H1 (cell line): ENCODE data around the gene SEMG2. TPM values are rescaled to one million over a fixed set of nuclear protein-coding genes. Genes with fewer than 3 reads are reported as not detected.

Experiments used
- CTCF ChIA-PET: fragments of 300-600 bp; sonication (Branson Sonifier 250); formaldehyde crosslinking; loops from one replicate; lab custom pipeline; 2021; ENCODE audit not compliant: partially characterized antibody; lab: Charles Lee
- POLR2A ChIA-PET: fragments of 300-600 bp; sonication (Branson Sonifier 250); formaldehyde crosslinking; loops from one replicate; lab custom pipeline; 2021; ENCODE audit warnings: inconsistent platforms; ENCODE audit not compliant: partially characterized antibody; lab: Charles Lee
- DNase-seq, 2 experiments: peaks; one replicate each; pipeline versions ENCODE4 v3.0.0 to v3.0.0-alpha.2; 2010 to 2022; ENCODE audit warnings: low spot score in 2 of 2, low read depth in 1 of 2, mixed read lengths in 1 of 2
- FAIRE-seq: peaks from 2 replicates; lab custom pipeline; 2011; peaks lifted over from hg19 to GRCh38; lab: Jason Lieb, UNC
- H2AFZ ChIP-seq: 2 replicates; pipeline ENCODE4 v1.8.1; 2012; ENCODE audit warnings: low read length, inconsistent platforms
- H2AK5ac ChIP-seq: 2 replicates; pipeline ENCODE4 v1.6.1; 2013; ENCODE audit warnings: low read depth, low read length
- H2BK120ac ChIP-seq: replicated peaks from 2 replicates; pipeline ENCODE3; 2013; ENCODE audit warnings: low read depth, low read length, inconsistent platforms
- H2BK12ac ChIP-seq: 2 replicates; pipeline ENCODE4 v1.6.1; 2013; ENCODE audit warnings: low read depth, low read length
- H2BK15ac ChIP-seq: 2 replicates; pipeline ENCODE4 v1.6.1; 2013; ENCODE audit warnings: low read length
- H2BK20ac ChIP-seq: 2 replicates; pipeline ENCODE4 v1.6.1; 2013; ENCODE audit warnings: low read length
- H2BK5ac ChIP-seq: 2 replicates; pipeline ENCODE4 v1.6.1; 2013; ENCODE audit warnings: low read depth, low read length
- H3K14ac ChIP-seq: 2 replicates; pipeline ENCODE4 v1.6.1; 2013; ENCODE audit warnings: inconsistent platforms; ENCODE audit not compliant: insufficient read length
- H3K18ac ChIP-seq: 2 replicates; pipeline ENCODE4 v1.6.1; 2013; ENCODE audit warnings: low read length; ENCODE audit errors: extremely low read depth
- H3K23ac ChIP-seq: 2 replicates; pipeline ENCODE4 v1.6.1; 2013; ENCODE audit warnings: inconsistent platforms; ENCODE audit not compliant: insufficient read length
- H3K23me2 ChIP-seq: 2 replicates; pipeline ENCODE4 v1.6.1; 2013; ENCODE audit warnings: low read depth, low read length
- H3K27ac ChIP-seq: 2 replicates; pipeline ENCODE4 v1.6.1; 2011; ENCODE audit warnings: low read depth, low read length, inconsistent platforms
- H3K27me3 ChIP-seq, 4 experiments: replicated peaks in 1 of 4; 1 replicate in 1 of 4; 2 replicates in 3 of 4; pipeline versions ENCODE4 v1.6.1 to v1.8.1; 2011 to 2013; ENCODE audit warnings: low read length in 3 of 4, mild to moderate bottlenecking in 3 of 4, inconsistent platforms in 2 of 4, mixed read lengths in 2 of 4, moderate library complexity in 1 of 4; ENCODE audit not compliant: control insufficient read depth in 3 of 4, insufficient read depth in 3 of 4; ENCODE audit errors: extremely low read depth in 1 of 4
- H3K36me3 ChIP-seq, 4 experiments: 2 replicates each; pipeline versions ENCODE4 v1.6.1 to v1.8.1; 2011 to 2013; ENCODE audit warnings: mild to moderate bottlenecking in 4 of 4, low read length in 3 of 4, moderate library complexity in 2 of 4, control low read depth in 1 of 4, inconsistent platforms in 1 of 4; ENCODE audit not compliant: insufficient read depth in 4 of 4, control insufficient read depth in 2 of 4
- H3K4ac ChIP-seq: replicated peaks from 2 replicates; pipeline ENCODE3; 2013; ENCODE audit warnings: low read length, low read depth, mixed read lengths, inconsistent platforms; ENCODE audit not compliant: insufficient read length
- H3K4me1 ChIP-seq, 4 experiments: replicated peaks in 1 of 4; 1 replicate in 1 of 4; 2 replicates in 3 of 4; pipeline versions ENCODE4 v1.6.1 to v1.8.1; 2011 to 2013; ENCODE audit warnings: low read length in 3 of 4, inconsistent platforms in 2 of 4, mixed read lengths in 1 of 4; ENCODE audit not compliant: insufficient read depth in 4 of 4, control insufficient read depth in 3 of 4
- H3K4me2 ChIP-seq, 2 experiments: 2 replicates each; pipeline versions ENCODE4 v1.6.1 to v1.8.1; 2011 to 2013; ENCODE audit warnings: low read depth in 2 of 2, low read length in 2 of 2, control low read depth in 1 of 2, inconsistent platforms in 1 of 2, mild to moderate bottlenecking in 1 of 2; ENCODE audit not compliant: insufficient read depth in 1 of 2
- H3K4me3 ChIP-seq, 4 experiments: fragments of 200-600, 300-600 bp in 1 of 4; sonication (generic), shearing (Covaris generic), sonication (Bioruptor Twin) in 1 of 4; 2 replicates each; pipeline versions ENCODE4 v1.5.1 to v1.8.1; 2011 to 2016; ENCODE audit warnings: low read length in 4 of 4, low read depth in 3 of 4, control low read depth in 2 of 4, inconsistent platforms in 2 of 4, mild to moderate bottlenecking in 2 of 4, mixed read lengths in 1 of 4, moderate library complexity in 1 of 4; ENCODE audit not compliant: insufficient read depth in 2 of 4; ENCODE audit errors: extremely low read depth in 1 of 4
- H3K56ac ChIP-seq: replicated peaks from 2 replicates; pipeline ENCODE3; 2013; ENCODE audit warnings: low read depth, mild to moderate bottlenecking, mixed read lengths, low read length, inconsistent platforms; ENCODE audit not compliant: insufficient read length
- H3K79me1 ChIP-seq: 2 replicates; pipeline ENCODE4 v1.6.1; 2013; ENCODE audit warnings: low read depth, low read length, control low read depth
- H3K79me2 ChIP-seq, 2 experiments: 2 replicates each; pipeline versions ENCODE4 v1.6.1 to v1.8.1; 2012 to 2013; ENCODE audit warnings: low read length in 2 of 2, mild to moderate bottlenecking in 2 of 2, inconsistent platforms in 1 of 2; ENCODE audit not compliant: insufficient read depth in 2 of 2, control insufficient read depth in 1 of 2
- H3K9ac ChIP-seq, 4 experiments: replicated peaks in 1 of 4; 1 replicate in 1 of 4; 2 replicates in 3 of 4; pipeline versions ENCODE4 v1.6.1 to v1.8.1; 2011 to 2013; ENCODE audit warnings: low read depth in 3 of 4, low read length in 3 of 4, control low read depth in 2 of 4, mild to moderate bottlenecking in 2 of 4, moderate library complexity in 2 of 4, inconsistent platforms in 1 of 4; ENCODE audit errors: extremely low read depth in 1 of 4
- H3K9me3 ChIP-seq, 2 experiments: 2 replicates each; pipeline versions ENCODE4 v1.6.1 to v1.8.1; 2012 to 2013; ENCODE audit warnings: mild to moderate bottlenecking in 2 of 2, moderate library complexity in 2 of 2, control low read depth in 1 of 2, inconsistent platforms in 1 of 2, low read depth in 1 of 2, low read length in 1 of 2, mixed read lengths in 1 of 2; ENCODE audit not compliant: insufficient read depth in 2 of 2
- H4K20me1 ChIP-seq, 2 experiments: replicated peaks in 1 of 2; 2 replicates each; pipeline versions ENCODE3 to v1.8.1; 2011 to 2013; ENCODE audit warnings: inconsistent platforms in 2 of 2, low read length in 2 of 2, mild to moderate bottlenecking in 1 of 2; ENCODE audit not compliant: insufficient read depth in 2 of 2, control insufficient read depth in 1 of 2
- H4K5ac ChIP-seq: 2 replicates; pipeline ENCODE4 v1.6.1; 2013; ENCODE audit warnings: low read length, low read depth, mixed read lengths, inconsistent platforms; ENCODE audit not compliant: insufficient read length
- H4K8ac ChIP-seq: 2 replicates; pipeline ENCODE4 v1.8.0; 2013; ENCODE audit warnings: mild to moderate bottlenecking, moderate library complexity, low read length, inconsistent platforms; ENCODE audit not compliant: insufficient read depth; ENCODE audit errors: extremely low read depth
- H4K91ac ChIP-seq: replicated peaks from 2 replicates; pipeline ENCODE3; 2013; ENCODE audit warnings: low read length, mixed read lengths, inconsistent platforms; ENCODE audit not compliant: insufficient read length
- ASH2L ChIP-seq: fragments of 200-600, 300-600 bp; sonication (generic); IDR thresholded peaks from one replicate; pipeline ENCODE4 v1.7.1; 2017; ENCODE audit warnings: low read length
- BRCA1 ChIP-seq: IDR thresholded peaks from 2 replicates; pipeline ENCODE4 v1.6.1; 2012; ENCODE audit warnings: low read depth, low read length, improper control_type of control experiment
- E2F6 ChIP-seq: IDR thresholded peaks from 2 replicates; pipeline ENCODE4 v1.6.1; 2012; ENCODE audit warnings: inconsistent platforms
- GABPA ChIP-seq: IDR thresholded peaks from 2 replicates; pipeline ENCODE4 v1.6.1; 2011; ENCODE audit warnings: mild to moderate bottlenecking, low read length, moderate library complexity, borderline replicate concordance; ENCODE audit not compliant: insufficient read depth
- HDAC6 ChIP-seq: IDR thresholded peaks from one replicate; pipeline ENCODE4 v1.7.1; 2012; ENCODE audit warnings: low read depth, mild to moderate bottlenecking, inconsistent platforms, low read length, moderate library complexity
- KDM5A ChIP-seq: fragments of 200-600 bp; IDR thresholded peaks from 2 replicates; pipeline ENCODE4 v1.7.1; 2012; ENCODE audit warnings: mild to moderate bottlenecking, low read length, inconsistent platforms, mixed read lengths
- POLR2AphosphoS5 ChIP-seq: IDR thresholded peaks from 2 replicates; pipeline ENCODE4 v1.6.1; 2011; ENCODE audit warnings: low read depth, low read length
- POU5F1 ChIP-seq: IDR thresholded peaks from 2 replicates; pipeline ENCODE4 v1.6.1; 2011; ENCODE audit warnings: low read depth, mild to moderate bottlenecking, low read length, moderate library complexity
- SAP30 ChIP-seq: fragments of 300-600 bp; sonication (generic); IDR thresholded peaks from 2 replicates; pipeline ENCODE4 v1.7.1; 2012; ENCODE audit warnings: low read length, moderate library complexity, mild to moderate bottlenecking, inconsistent platforms; ENCODE audit not compliant: insufficient read depth, insufficient replicate concordance
- SIRT6 ChIP-seq: IDR thresholded peaks from one replicate; pipeline ENCODE4 v1.7.1; 2012; ENCODE audit warnings: low read length, inconsistent platforms
- TAF7 ChIP-seq: optimal IDR thresholded peaks from 2 replicates; pipeline ENCODE3; 2011; ENCODE audit warnings: low read depth, mild to moderate bottlenecking, inconsistent platforms, low read length, moderate library complexity, borderline replicate concordance
- YY1 ChIP-seq: IDR thresholded peaks from 2 replicates; pipeline ENCODE4 v1.6.1; 2011; ENCODE audit warnings: low read depth, mild to moderate bottlenecking, low read length
- WGBS, 2 experiments: shearing (Covaris generic) in 1 of 2; methylation state at CpG; one replicate each; pipeline versions ENCODE4 v1.1.6 to v1.1.7; 2013 to 2015; ENCODE audit warnings: low lambda C conversion rate in 2 of 2, mixed read lengths in 2 of 2, inconsistent platforms in 1 of 2, low coverage in 1 of 2, missing lambda C conversion rate in 1 of 2; ENCODE audit not compliant: insufficient replicate concordance in 2 of 2, insufficient coverage in 1 of 2, insufficient read length in 1 of 2; ENCODE audit errors: extremely low coverage in 1 of 2, missing lambda C conversion rate in 1 of 2; 5-methylcytosine and 5-hydroxymethylcytosine counted together
- polyA plus RNA-seq, 7 experiments: library from polyadenylated mRNA; depleted of rRNA in 3 of 7; stranded (reverse) in 5 of 7; unstranded in 2 of 7; fragments of >200 nt in 5 of 7; fragments of 200-250 nt in 2 of 7; gene quantifications; 1 replicate in 5 of 7; 2 replicates in 1 of 7; 4 replicates in 1 of 7; pipeline versions ENCODE4 v1.2.1 to v1.2.3, GENCODE V29; 2011 to 2013; ENCODE audit warnings: missing spikeins in 2 of 7, mixed read lengths in 2 of 7
- total RNA-seq: library from RNA; stranded (reverse); fragmentation: NEBNext Ultra II Directional; extraction: Animal tissue kit (Norgen Biotek cat#: 25700); gene quantifications from 2 replicates; pipeline ENCODE4 v1.2.1, GENCODE V29; 2021
- TF ChIP-seq, protein P1 (sequence below): IDR thresholded peaks from 2 replicates; pipeline ENCODE4 v1.6.1; 2011; ENCODE audit warnings: low read length, improper control_type of control experiment

SEMG2 gene
- total and polyA plus RNA-seq, 2 of the 8 experiments (the other 6 are each of a cell fraction or from before 2014, with no cell fraction given): not detected

GRCh38 chr20:45206725-45207124 is 14.4 kb upstream of the SEMG2 start, which contains the start of gene SEMG1:
TSS of gene SEMG1 (plus strand) at chr20:45207033. CDS start at chr20:45207054, 21 bp downstream.
- H3K36me3 ChIP-seq: no peaks in the 10 kb centered on the region
- no peak within 1 kb of the TSS for H3K9ac ChIP-seq
- H2BK120ac ChIP-seq: no peak within 1 kb of the TSS
- H3K79me2 ChIP-seq: no peaks in the 10 kb centered on the region
- H2BK12ac ChIP-seq: no peak within 1 kb of the TSS
- 80% methylated on average over 1 of the region's 1 CpG; no CpG with 5 or more reads in 1 of the 2 experiments for WGBS, 2 experiments
- H4K8ac ChIP-seq: no peak within 1 kb of the TSS
- 0 out of 4 replicates have a peak within 1 kb of the TSS, but pooled peaks of 1 of the 2 experiments have one; percentile 17 for H3K4me2 ChIP-seq
- H3K56ac ChIP-seq: no peak within 1 kb of the TSS
- no peak within 1 kb of the TSS for H2BK20ac ChIP-seq
- peaks cover 3 to 20% (median 13%) of the 10 kb centered on the region in 4 experiments; a peak in 6 of 7 replicates for H3K4me1 ChIP-seq
- no peak within 1 kb of the TSS for H4K5ac ChIP-seq
- no peak within 1 kb of the TSS for H3K14ac ChIP-seq
- peaks cover 0 to 4% of the 10 kb centered on the region in 2 experiments; a peak in 1 of 4 replicates for H3K9me3 ChIP-seq
- no peak within 1 kb of the TSS for H2BK5ac ChIP-seq
- H3K27me3 ChIP-seq: no peaks in the 10 kb centered on the region
- no peak for DNase-seq
- no peak within 1 kb of the TSS for H3K27ac ChIP-seq
- ChIA-PET POLR2A (no interaction called here), CTCF (interaction anchor here (1.0 to 2.6 kb wide), 5 partner anchors 23 to 84 kb away, joined by 3 to 11 read pairs (median 5); no protein-coding TSS in a partner anchor)
- FAIRE-seq: no peak
- no peaks in the 10 kb centered on the region for H3K79me1 ChIP-seq
- H3K18ac ChIP-seq: no peak within 1 kb of the TSS
- H4K91ac ChIP-seq: peak within 1 kb of the TSS; percentile 2
- H3K4me3 ChIP-seq: no peak within 1 kb of the TSS
- no peaks in the 10 kb centered on the region for H4K20me1 ChIP-seq
- H3K4ac ChIP-seq: no peak within 1 kb of the TSS
- no peak within 1 kb of the TSS for H3K23ac ChIP-seq
- H2AK5ac ChIP-seq: no peak within 1 kb of the TSS
- no peak within 1 kb of the TSS for H2BK15ac ChIP-seq
- no peak within 1 kb of the TSS for H2AFZ ChIP-seq
- no peaks in the 10 kb centered on the region for H3K23me2 ChIP-seq
- no peak for TF ChIP-seq BRCA1
- TF ChIP-seq HDAC6: no peak
- TF ChIP-seq POU5F1: no peak
- TF ChIP-seq SAP30: no peak
- no peak for TF ChIP-seq E2F6
- TF ChIP-seq YY1: no peak
- no peak for TF ChIP-seq POLR2AphosphoS5
- TF ChIP-seq GABPA: no peak
- TF ChIP-seq, protein P1, sequence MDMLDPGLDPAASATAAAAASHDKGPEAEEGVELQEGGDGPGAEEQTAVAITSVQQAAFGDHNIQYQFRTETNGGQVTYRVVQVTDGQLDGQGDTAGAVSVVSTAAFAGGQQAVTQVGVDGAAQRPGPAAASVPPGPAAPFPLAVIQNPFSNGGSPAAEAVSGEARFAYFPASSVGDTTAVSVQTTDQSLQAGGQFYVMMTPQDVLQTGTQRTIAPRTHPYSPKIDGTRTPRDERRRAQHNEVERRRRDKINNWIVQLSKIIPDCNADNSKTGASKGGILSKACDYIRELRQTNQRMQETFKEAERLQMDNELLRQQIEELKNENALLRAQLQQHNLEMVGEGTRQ: no peak
- no peak for TF ChIP-seq KDM5A
- TF ChIP-seq TAF7: no peak
- TF ChIP-seq ASH2L: no peak
- no peak for TF ChIP-seq SIRT6
